H1 (cell line): ENCODE data around the gene IFNB1. TPM values are rescaled to one million over a fixed set of nuclear protein-coding genes. Genes with fewer than 3 reads are reported as not detected.

Experiments used
- CTCF ChIA-PET: fragments of 300-600 bp; sonication (Branson Sonifier 250); formaldehyde crosslinking; loops from one replicate; lab custom pipeline; 2021; ENCODE audit not compliant: partially characterized antibody; lab: Charles Lee
- POLR2A ChIA-PET: fragments of 300-600 bp; sonication (Branson Sonifier 250); formaldehyde crosslinking; loops from one replicate; lab custom pipeline; 2021; ENCODE audit warnings: inconsistent platforms; ENCODE audit not compliant: partially characterized antibody; lab: Charles Lee
- DNase-seq, 2 experiments: peaks; one replicate each; pipeline versions ENCODE4 v3.0.0 to v3.0.0-alpha.2; 2010 to 2022; ENCODE audit warnings: low spot score in 2 of 2, low read depth in 1 of 2, mixed read lengths in 1 of 2
- FAIRE-seq: peaks from 2 replicates; lab custom pipeline; 2011; peaks lifted over from hg19 to GRCh38; lab: Jason Lieb, UNC
- H2AFZ ChIP-seq: 2 replicates; pipeline ENCODE4 v1.8.1; 2012; ENCODE audit warnings: low read length, inconsistent platforms
- H2AK5ac ChIP-seq: 2 replicates; pipeline ENCODE4 v1.6.1; 2013; ENCODE audit warnings: low read depth, low read length
- H2BK120ac ChIP-seq: replicated peaks from 2 replicates; pipeline ENCODE3; 2013; ENCODE audit warnings: low read depth, low read length, inconsistent platforms
- H2BK12ac ChIP-seq: 2 replicates; pipeline ENCODE4 v1.6.1; 2013; ENCODE audit warnings: low read depth, low read length
- H2BK15ac ChIP-seq: 2 replicates; pipeline ENCODE4 v1.6.1; 2013; ENCODE audit warnings: low read length
- H2BK20ac ChIP-seq: 2 replicates; pipeline ENCODE4 v1.6.1; 2013; ENCODE audit warnings: low read length
- H2BK5ac ChIP-seq: 2 replicates; pipeline ENCODE4 v1.6.1; 2013; ENCODE audit warnings: low read depth, low read length
- H3K14ac ChIP-seq: 2 replicates; pipeline ENCODE4 v1.6.1; 2013; ENCODE audit warnings: inconsistent platforms; ENCODE audit not compliant: insufficient read length
- H3K18ac ChIP-seq: 2 replicates; pipeline ENCODE4 v1.6.1; 2013; ENCODE audit warnings: low read length; ENCODE audit errors: extremely low read depth
- H3K23ac ChIP-seq: 2 replicates; pipeline ENCODE4 v1.6.1; 2013; ENCODE audit warnings: inconsistent platforms; ENCODE audit not compliant: insufficient read length
- H3K23me2 ChIP-seq: 2 replicates; pipeline ENCODE4 v1.6.1; 2013; ENCODE audit warnings: low read depth, low read length
- H3K27ac ChIP-seq: 2 replicates; pipeline ENCODE4 v1.6.1; 2011; ENCODE audit warnings: low read depth, low read length, inconsistent platforms
- H3K27me3 ChIP-seq, 4 experiments: replicated peaks in 1 of 4; 1 replicate in 1 of 4; 2 replicates in 3 of 4; pipeline versions ENCODE4 v1.6.1 to v1.8.1; 2011 to 2013; ENCODE audit warnings: low read length in 3 of 4, mild to moderate bottlenecking in 3 of 4, inconsistent platforms in 2 of 4, mixed read lengths in 2 of 4, moderate library complexity in 1 of 4; ENCODE audit not compliant: control insufficient read depth in 3 of 4, insufficient read depth in 3 of 4; ENCODE audit errors: extremely low read depth in 1 of 4
- H3K36me3 ChIP-seq, 4 experiments: 2 replicates each; pipeline versions ENCODE4 v1.6.1 to v1.8.1; 2011 to 2013; ENCODE audit warnings: mild to moderate bottlenecking in 4 of 4, low read length in 3 of 4, moderate library complexity in 2 of 4, control low read depth in 1 of 4, inconsistent platforms in 1 of 4; ENCODE audit not compliant: insufficient read depth in 4 of 4, control insufficient read depth in 2 of 4
- H3K4ac ChIP-seq: replicated peaks from 2 replicates; pipeline ENCODE3; 2013; ENCODE audit warnings: low read length, low read depth, mixed read lengths, inconsistent platforms; ENCODE audit not compliant: insufficient read length
- H3K4me1 ChIP-seq, 4 experiments: replicated peaks in 1 of 4; 1 replicate in 1 of 4; 2 replicates in 3 of 4; pipeline versions ENCODE4 v1.6.1 to v1.8.1; 2011 to 2013; ENCODE audit warnings: low read length in 3 of 4, inconsistent platforms in 2 of 4, mixed read lengths in 1 of 4; ENCODE audit not compliant: insufficient read depth in 4 of 4, control insufficient read depth in 3 of 4
- H3K4me2 ChIP-seq, 2 experiments: 2 replicates each; pipeline versions ENCODE4 v1.6.1 to v1.8.1; 2011 to 2013; ENCODE audit warnings: low read depth in 2 of 2, low read length in 2 of 2, control low read depth in 1 of 2, inconsistent platforms in 1 of 2, mild to moderate bottlenecking in 1 of 2; ENCODE audit not compliant: insufficient read depth in 1 of 2
- H3K4me3 ChIP-seq, 4 experiments: fragments of 200-600, 300-600 bp in 1 of 4; sonication (generic), shearing (Covaris generic), sonication (Bioruptor Twin) in 1 of 4; 2 replicates each; pipeline versions ENCODE4 v1.5.1 to v1.8.1; 2011 to 2016; ENCODE audit warnings: low read length in 4 of 4, low read depth in 3 of 4, control low read depth in 2 of 4, inconsistent platforms in 2 of 4, mild to moderate bottlenecking in 2 of 4, mixed read lengths in 1 of 4, moderate library complexity in 1 of 4; ENCODE audit not compliant: insufficient read depth in 2 of 4; ENCODE audit errors: extremely low read depth in 1 of 4
- H3K56ac ChIP-seq: replicated peaks from 2 replicates; pipeline ENCODE3; 2013; ENCODE audit warnings: low read depth, mild to moderate bottlenecking, mixed read lengths, low read length, inconsistent platforms; ENCODE audit not compliant: insufficient read length
- H3K79me1 ChIP-seq: 2 replicates; pipeline ENCODE4 v1.6.1; 2013; ENCODE audit warnings: low read depth, low read length, control low read depth
- H3K79me2 ChIP-seq, 2 experiments: 2 replicates each; pipeline versions ENCODE4 v1.6.1 to v1.8.1; 2012 to 2013; ENCODE audit warnings: low read length in 2 of 2, mild to moderate bottlenecking in 2 of 2, inconsistent platforms in 1 of 2; ENCODE audit not compliant: insufficient read depth in 2 of 2, control insufficient read depth in 1 of 2
- H3K9ac ChIP-seq, 4 experiments: replicated peaks in 1 of 4; 1 replicate in 1 of 4; 2 replicates in 3 of 4; pipeline versions ENCODE4 v1.6.1 to v1.8.1; 2011 to 2013; ENCODE audit warnings: low read depth in 3 of 4, low read length in 3 of 4, control low read depth in 2 of 4, mild to moderate bottlenecking in 2 of 4, moderate library complexity in 2 of 4, inconsistent platforms in 1 of 4; ENCODE audit errors: extremely low read depth in 1 of 4
- H3K9me3 ChIP-seq, 2 experiments: 2 replicates each; pipeline versions ENCODE4 v1.6.1 to v1.8.1; 2012 to 2013; ENCODE audit warnings: mild to moderate bottlenecking in 2 of 2, moderate library complexity in 2 of 2, control low read depth in 1 of 2, inconsistent platforms in 1 of 2, low read depth in 1 of 2, low read length in 1 of 2, mixed read lengths in 1 of 2; ENCODE audit not compliant: insufficient read depth in 2 of 2
- H4K20me1 ChIP-seq, 2 experiments: replicated peaks in 1 of 2; 2 replicates each; pipeline versions ENCODE3 to v1.8.1; 2011 to 2013; ENCODE audit warnings: inconsistent platforms in 2 of 2, low read length in 2 of 2, mild to moderate bottlenecking in 1 of 2; ENCODE audit not compliant: insufficient read depth in 2 of 2, control insufficient read depth in 1 of 2
- H4K5ac ChIP-seq: 2 replicates; pipeline ENCODE4 v1.6.1; 2013; ENCODE audit warnings: low read length, low read depth, mixed read lengths, inconsistent platforms; ENCODE audit not compliant: insufficient read length
- H4K8ac ChIP-seq: 2 replicates; pipeline ENCODE4 v1.8.0; 2013; ENCODE audit warnings: mild to moderate bottlenecking, moderate library complexity, low read length, inconsistent platforms; ENCODE audit not compliant: insufficient read depth; ENCODE audit errors: extremely low read depth
- H4K91ac ChIP-seq: replicated peaks from 2 replicates; pipeline ENCODE3; 2013; ENCODE audit warnings: low read length, mixed read lengths, inconsistent platforms; ENCODE audit not compliant: insufficient read length
- ASH2L ChIP-seq: fragments of 200-600, 300-600 bp; sonication (generic); IDR thresholded peaks from one replicate; pipeline ENCODE4 v1.7.1; 2017; ENCODE audit warnings: low read length
- ATF3 ChIP-seq: IDR thresholded peaks from 2 replicates; pipeline ENCODE4 v1.6.1; 2011; ENCODE audit warnings: low read depth, mild to moderate bottlenecking, low read length; ENCODE audit not compliant: insufficient read depth
- CTCF ChIP-seq, 3 experiments: IDR thresholded peaks; 1 replicate in 2 of 3; 2 replicates in 1 of 3; pipeline versions ENCODE4 v1.5.1 to v1.6.1; 2011; ENCODE audit warnings: low read length in 3 of 3, mild to moderate bottlenecking in 3 of 3, inconsistent platforms in 2 of 3, low read depth in 1 of 3, moderate library complexity in 1 of 3; ENCODE audit not compliant: insufficient read depth in 1 of 3; ENCODE audit errors: control extremely low read depth in 1 of 3
- EGR1 ChIP-seq: IDR thresholded peaks from 2 replicates; pipeline ENCODE4 v1.6.1; 2011; ENCODE audit warnings: low read depth, low read length, borderline replicate concordance
- KDM5A ChIP-seq: fragments of 200-600 bp; IDR thresholded peaks from 2 replicates; pipeline ENCODE4 v1.7.1; 2012; ENCODE audit warnings: mild to moderate bottlenecking, low read length, inconsistent platforms, mixed read lengths
- SAP30 ChIP-seq: fragments of 300-600 bp; sonication (generic); IDR thresholded peaks from 2 replicates; pipeline ENCODE4 v1.7.1; 2012; ENCODE audit warnings: low read length, moderate library complexity, mild to moderate bottlenecking, inconsistent platforms; ENCODE audit not compliant: insufficient read depth, insufficient replicate concordance
- SIN3A ChIP-seq, 2 experiments: IDR thresholded peaks in 1 of 2; conservative IDR thresholded peaks in 1 of 2; 2 replicates each; pipeline ENCODE4 v1.6.1; 2011 to 2012; ENCODE audit warnings: low read length in 2 of 2, improper control_type of control experiment in 1 of 2, low read depth in 1 of 2, mild to moderate bottlenecking in 1 of 2
- SIRT6 ChIP-seq: IDR thresholded peaks from one replicate; pipeline ENCODE4 v1.7.1; 2012; ENCODE audit warnings: low read length, inconsistent platforms
- SUZ12 ChIP-seq: fragments of 200-600 bp; sonication (generic); IDR thresholded peaks from 2 replicates; pipeline ENCODE4 v1.6.1; 2012; ENCODE audit warnings: mild to moderate bottlenecking, inconsistent platforms, low read length, moderate library complexity, mixed read lengths
- ZNF274 ChIP-seq: IDR thresholded peaks from 2 replicates; pipeline ENCODE4 v1.7.0; 2012; ENCODE audit warnings: low read length, borderline replicate concordance; ENCODE audit errors: extremely low read depth
- WGBS, 2 experiments: shearing (Covaris generic) in 1 of 2; methylation state at CpG; one replicate each; pipeline versions ENCODE4 v1.1.6 to v1.1.7; 2013 to 2015; ENCODE audit warnings: low lambda C conversion rate in 2 of 2, mixed read lengths in 2 of 2, inconsistent platforms in 1 of 2, low coverage in 1 of 2, missing lambda C conversion rate in 1 of 2; ENCODE audit not compliant: insufficient replicate concordance in 2 of 2, insufficient coverage in 1 of 2, insufficient read length in 1 of 2; ENCODE audit errors: extremely low coverage in 1 of 2, missing lambda C conversion rate in 1 of 2; 5-methylcytosine and 5-hydroxymethylcytosine counted together
- polyA plus RNA-seq, 7 experiments: library from polyadenylated mRNA; depleted of rRNA in 3 of 7; stranded (reverse) in 5 of 7; unstranded in 2 of 7; fragments of >200 nt in 5 of 7; fragments of 200-250 nt in 2 of 7; gene quantifications; 1 replicate in 5 of 7; 2 replicates in 1 of 7; 4 replicates in 1 of 7; pipeline versions ENCODE4 v1.2.1 to v1.2.3, GENCODE V29; 2011 to 2013; ENCODE audit warnings: missing spikeins in 2 of 7, mixed read lengths in 2 of 7
- total RNA-seq: library from RNA; stranded (reverse); fragmentation: NEBNext Ultra II Directional; extraction: Animal tissue kit (Norgen Biotek cat#: 25700); gene quantifications from 2 replicates; pipeline ENCODE4 v1.2.1, GENCODE V29; 2021

Gene IFNB1
- total and polyA plus RNA-seq, 2 of the 8 experiments (the other 6 are each of a cell fraction or from before 2014, with no cell fraction given) = not detected

- no peak overlapping the region for H2BK5ac ChIP-seq
- ChIA-PET CTCF (interaction anchor here (0.7 to 1.0 kb wide), 2 partner anchors 151 to 438 kb away, joined by 3 read pairs; no protein-coding TSS in a partner anchor), POLR2A (interaction anchor here (1.2 to 1.4 kb wide), 2 partner anchors 12 to 13 kb away, joined by 3 read pairs; partner anchors contain the start of gene HACD4)
- TF ChIP-seq CTCF (IDR thresholded peaks at IDR 0.05; ENCODE audit: control extremely low read depth in 1 of 3, insufficient read depth in 1 of 3, low read depth in 1 of 3, low read length in 3 of 3) (no peak), ATF3 (no peak), KDM5A (no peak), SIN3A (conservative IDR thresholded peaks at IDR 0.05 in 1 of 2, IDR thresholded peaks at IDR 0.05 in 1 of 2; ENCODE audit: low read depth in 1 of 2, low read length in 2 of 2) (no peak), EGR1 (no peak), SIRT6 (no peak), SAP30 (no peak), SUZ12 (no peak), ASH2L (no peak), ZNF274 (no peak)
Observed at GRCh38 chr9:21043841-21044240, 33.9 kb downstream of the IFNB1 start.

More at GRCh38 chr9:21043841-21044240, 33.9 kb downstream of the IFNB1 start:
- no peak overlapping the region for H2AK5ac ChIP-seq
- no peak overlapping the region for H4K91ac ChIP-seq
- H3K4me2 ChIP-seq = no peak overlapping the region
- H4K5ac ChIP-seq = no peak overlapping the region
- H3K36me3 ChIP-seq = no peaks in the 10 kb centered on the region
- H2AFZ ChIP-seq = no peak overlapping the region
- no peak overlapping the region for H3K4ac ChIP-seq
- H3K14ac ChIP-seq = no peak overlapping the region
- no peaks in the 10 kb centered on the region for H3K4me1 ChIP-seq
- H3K23me2 ChIP-seq = no peaks in the 10 kb centered on the region
- H2BK20ac ChIP-seq = no peak overlapping the region
- H3K27ac ChIP-seq = no peak overlapping the region
- no peaks in the 10 kb centered on the region for H3K79me2 ChIP-seq
- DNase-seq (no peak), FAIRE-seq (no peak)
- no peaks in the 10 kb centered on the region for H3K27me3 ChIP-seq
- H3K18ac ChIP-seq = no peak overlapping the region
- no peaks in the 10 kb centered on the region for H3K79me1 ChIP-seq
- no peak overlapping the region for H3K23ac ChIP-seq
- H2BK120ac ChIP-seq = no peak overlapping the region
- H4K8ac ChIP-seq = no peak overlapping the region
- H3K9me3 ChIP-seq = no peaks in the 10 kb centered on the region
- WGBS, 2 experiments = 96% methylated on average over 3 of the region's 3 CpGs; no CpG with 5 or more reads in 1 of the 2 experiments
- no peak overlapping the region for H3K4me3 ChIP-seq
- H2BK12ac ChIP-seq = no peak overlapping the region
- no peak overlapping the region for H3K56ac ChIP-seq
- no peak overlapping the region for H3K9ac ChIP-seq
- H2BK15ac ChIP-seq = no peak overlapping the region
- no peaks in the 10 kb centered on the region for H4K20me1 ChIP-seq
